ENCODE data around the gene SOS1. TPM values are rescaled to one million over a fixed set of nuclear protein-coding genes. Genes with fewer than 3 reads are reported as not detected.

The SOS1 gene
- total RNA-seq, 1 experiment from 2014 or later: 28.7 TPM

DNA sequence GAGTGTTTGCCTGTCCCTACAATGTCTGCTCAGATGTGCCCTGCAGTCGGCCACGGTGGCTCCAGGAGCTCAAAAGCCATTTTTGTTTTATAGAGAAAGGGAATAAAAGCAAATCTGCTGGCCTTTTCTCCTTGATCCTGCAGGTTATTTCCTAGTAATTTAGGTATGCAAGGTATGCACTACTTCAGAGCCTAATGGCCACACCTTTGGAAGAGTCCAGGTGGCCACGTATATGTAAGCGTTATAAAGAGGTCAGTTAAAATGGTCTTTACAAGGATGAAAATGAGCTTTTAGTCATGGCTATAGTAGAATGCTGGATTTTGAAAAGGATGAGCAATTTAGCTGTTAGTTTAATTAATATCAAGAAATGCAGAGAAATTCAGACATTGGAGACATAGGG, 149.5 kb downstream of the SOS1 start:
- BruUV-seq (replicated peaks): no TSS peak
- ATAC-seq (no peak), DNase-seq (ENCODE audit: low read depth, low spot score) (no peak)
- TF ChIP-seq TCF7L2 (IDR thresholded peaks at IDR 0.05; ENCODE audit: low read depth, low read length) (no peak), POLR2AphosphoS5 (IDR thresholded peaks at IDR 0.05; ENCODE audit: low read depth, low read length) (no peak), SIN3A (IDR thresholded peaks at IDR 0.05; ENCODE audit: borderline replicate concordance, insufficient read depth, low read depth, low read length) (no peak)
- TF ChIP-seq, protein P1, sequence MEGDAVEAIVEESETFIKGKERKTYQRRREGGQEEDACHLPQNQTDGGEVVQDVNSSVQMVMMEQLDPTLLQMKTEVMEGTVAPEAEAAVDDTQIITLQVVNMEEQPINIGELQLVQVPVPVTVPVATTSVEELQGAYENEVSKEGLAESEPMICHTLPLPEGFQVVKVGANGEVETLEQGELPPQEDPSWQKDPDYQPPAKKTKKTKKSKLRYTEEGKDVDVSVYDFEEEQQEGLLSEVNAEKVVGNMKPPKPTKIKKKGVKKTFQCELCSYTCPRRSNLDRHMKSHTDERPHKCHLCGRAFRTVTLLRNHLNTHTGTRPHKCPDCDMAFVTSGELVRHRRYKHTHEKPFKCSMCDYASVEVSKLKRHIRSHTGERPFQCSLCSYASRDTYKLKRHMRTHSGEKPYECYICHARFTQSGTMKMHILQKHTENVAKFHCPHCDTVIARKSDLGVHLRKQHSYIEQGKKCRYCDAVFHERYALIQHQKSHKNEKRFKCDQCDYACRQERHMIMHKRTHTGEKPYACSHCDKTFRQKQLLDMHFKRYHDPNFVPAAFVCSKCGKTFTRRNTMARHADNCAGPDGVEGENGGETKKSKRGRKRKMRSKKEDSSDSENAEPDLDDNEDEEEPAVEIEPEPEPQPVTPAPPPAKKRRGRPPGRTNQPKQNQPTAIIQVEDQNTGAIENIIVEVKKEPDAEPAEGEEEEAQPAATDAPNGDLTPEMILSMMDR (IDR thresholded peaks at IDR 0.05): no peak
- TF ChIP-seq, protein P2, sequence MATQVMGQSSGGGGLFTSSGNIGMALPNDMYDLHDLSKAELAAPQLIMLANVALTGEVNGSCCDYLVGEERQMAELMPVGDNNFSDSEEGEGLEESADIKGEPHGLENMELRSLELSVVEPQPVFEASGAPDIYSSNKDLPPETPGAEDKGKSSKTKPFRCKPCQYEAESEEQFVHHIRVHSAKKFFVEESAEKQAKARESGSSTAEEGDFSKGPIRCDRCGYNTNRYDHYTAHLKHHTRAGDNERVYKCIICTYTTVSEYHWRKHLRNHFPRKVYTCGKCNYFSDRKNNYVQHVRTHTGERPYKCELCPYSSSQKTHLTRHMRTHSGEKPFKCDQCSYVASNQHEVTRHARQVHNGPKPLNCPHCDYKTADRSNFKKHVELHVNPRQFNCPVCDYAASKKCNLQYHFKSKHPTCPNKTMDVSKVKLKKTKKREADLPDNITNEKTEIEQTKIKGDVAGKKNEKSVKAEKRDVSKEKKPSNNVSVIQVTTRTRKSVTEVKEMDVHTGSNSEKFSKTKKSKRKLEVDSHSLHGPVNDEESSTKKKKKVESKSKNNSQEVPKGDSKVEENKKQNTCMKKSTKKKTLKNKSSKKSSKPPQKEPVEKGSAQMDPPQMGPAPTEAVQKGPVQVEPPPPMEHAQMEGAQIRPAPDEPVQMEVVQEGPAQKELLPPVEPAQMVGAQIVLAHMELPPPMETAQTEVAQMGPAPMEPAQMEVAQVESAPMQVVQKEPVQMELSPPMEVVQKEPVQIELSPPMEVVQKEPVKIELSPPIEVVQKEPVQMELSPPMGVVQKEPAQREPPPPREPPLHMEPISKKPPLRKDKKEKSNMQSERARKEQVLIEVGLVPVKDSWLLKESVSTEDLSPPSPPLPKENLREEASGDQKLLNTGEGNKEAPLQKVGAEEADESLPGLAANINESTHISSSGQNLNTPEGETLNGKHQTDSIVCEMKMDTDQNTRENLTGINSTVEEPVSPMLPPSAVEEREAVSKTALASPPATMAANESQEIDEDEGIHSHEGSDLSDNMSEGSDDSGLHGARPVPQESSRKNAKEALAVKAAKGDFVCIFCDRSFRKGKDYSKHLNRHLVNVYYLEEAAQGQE (IDR thresholded peaks at IDR 0.05; ENCODE audit: insufficient read depth in 1 of 2, low read depth in 2 of 2, low read length in 1 of 2): no peak
- CTCF ChIA-PET: no interaction called here
- no peak overlapping the region for H3K4me3 ChIP-seq (ENCODE audit: low read depth in 2 of 2, low read length in 2 of 2)
- intact Hi-C loops (cut with micrococcal nuclease; ENCODE audit: unreplicated experiment) (no loop called here), in situ Hi-C loops (cut with HindIII; ENCODE audit: low pct_unique_long_range_greater_than_20kb, low sequenced_read_pairs) (no loop called here)
- H3K36me3 ChIP-seq (ENCODE audit: control insufficient read depth, insufficient read depth, low read length): no peaks in the 10 kb centered on the region
- no peaks in the 10 kb centered on the region for H3K9me3 ChIP-seq (ENCODE audit: control insufficient read depth, insufficient read depth, low read depth, low read length)
- no peaks in the 10 kb centered on the region for H3K27me3 ChIP-seq (ENCODE audit: control insufficient read depth, insufficient read depth, low read length)
- POLR2A ChIA-PET: no interaction called here
- no peaks in the 10 kb centered on the region for H3K4me1 ChIP-seq (ENCODE audit: control insufficient read depth, insufficient read depth, low read length)
- no peak overlapping the region for H3K27ac ChIP-seq (ENCODE audit: low read length)

DNA sequence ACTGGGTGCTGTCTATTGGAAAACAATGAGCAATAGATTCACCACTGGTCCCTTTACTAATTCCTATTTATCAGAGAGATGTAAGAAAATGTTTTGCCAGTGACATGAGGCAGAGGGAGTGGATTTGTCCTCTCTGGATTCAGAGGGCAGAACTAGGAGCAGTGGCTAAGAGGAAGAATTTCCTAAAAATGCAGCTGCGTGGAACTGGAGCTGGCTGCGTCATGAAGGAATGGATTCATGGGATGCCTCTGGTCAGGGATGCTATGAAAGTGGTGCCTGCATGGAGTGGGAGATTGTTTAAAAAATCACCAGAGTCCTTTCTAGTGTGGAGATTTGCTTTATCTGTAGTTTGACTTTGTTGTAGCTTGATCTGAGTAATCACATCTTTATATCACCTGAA, 152.8 kb downstream of the SOS1 start:
- POLR2A ChIA-PET: no interaction called here
- CTCF ChIA-PET: no interaction called here
- Histone ChIP-seq H3K4me3 (ENCODE audit: low read depth in 2 of 2, low read length in 2 of 2) (no peak overlapping the region), H3K4me1 (ENCODE audit: control insufficient read depth, insufficient read depth, low read length) (no peaks in the 10 kb centered on the region), H3K9me3 (ENCODE audit: control insufficient read depth, insufficient read depth, low read depth, low read length) (no peaks in the 10 kb centered on the region), H3K27ac (ENCODE audit: low read length) (no peak overlapping the region), H3K27me3 (ENCODE audit: control insufficient read depth, insufficient read depth, low read length) (no peaks in the 10 kb centered on the region), H3K36me3 (ENCODE audit: control insufficient read depth, insufficient read depth, low read length) (no peaks in the 10 kb centered on the region)
- in situ Hi-C loops (cut with HindIII; ENCODE audit: low pct_unique_long_range_greater_than_20kb, low sequenced_read_pairs): no loop called here
- no peak for TF ChIP-seq POLR2AphosphoS5 (IDR thresholded peaks at IDR 0.05; ENCODE audit: low read depth, low read length)
- TF ChIP-seq, protein P1 (IDR thresholded peaks at IDR 0.05): no peak
- TF ChIP-seq SIN3A (IDR thresholded peaks at IDR 0.05; ENCODE audit: borderline replicate concordance, insufficient read depth, low read depth, low read length): no peak
- no peak for TF ChIP-seq TCF7L2 (IDR thresholded peaks at IDR 0.05; ENCODE audit: low read depth, low read length)
- TF ChIP-seq, protein P2 (IDR thresholded peaks at IDR 0.05; ENCODE audit: insufficient read depth in 1 of 2, low read depth in 2 of 2, low read length in 1 of 2): no peak
- ATAC-seq: no peak
- no peak for DNase-seq (ENCODE audit: low read depth, low spot score)
- BruUV-seq (replicated peaks): no TSS peak
- intact Hi-C loops (cut with micrococcal nuclease; ENCODE audit: unreplicated experiment): no loop called here

Data from Panc1 (cell line).